Spinal cord (tissue), 10 donors: ENCODE data around the gene C2CD2. TPM values are rescaled to one million over a fixed set of nuclear protein-coding genes. Genes with fewer than 3 reads are reported as not detected.

Experiments used
- DNase-seq, 6 donors: peaks; one replicate each; pipeline versions ENCODE4 v3.0.0 to v3.0.0-alpha.2; 2013 to 2015; ENCODE audit warnings: low spot score in 6 of 6, low read depth in 4 of 6
- H3K27ac ChIP-seq: one replicate; pipeline ENCODE4 v1.5.1; 2013; ENCODE audit warnings: low read depth, low read length, control low read depth
- H3K27me3 ChIP-seq: one replicate; pipeline ENCODE4 v1.6.1; 2013; ENCODE audit warnings: low read length; ENCODE audit not compliant: control insufficient read depth, insufficient read depth
- H3K36me3 ChIP-seq: one replicate; pipeline ENCODE4 v1.6.1; 2013; ENCODE audit warnings: low read length; ENCODE audit not compliant: control insufficient read depth, insufficient read depth
- H3K4me1 ChIP-seq: one replicate; pipeline ENCODE4 v1.6.1; 2013; ENCODE audit warnings: low read length; ENCODE audit not compliant: control insufficient read depth, insufficient read depth
- H3K4me3 ChIP-seq: one replicate; pipeline ENCODE4 v1.5.1; 2013; ENCODE audit warnings: low read depth, low read length, control low read depth
- H3K9me3 ChIP-seq: one replicate; pipeline ENCODE4 v1.6.1; 2013; ENCODE audit warnings: low read length; ENCODE audit not compliant: control insufficient read depth, insufficient read depth
- WGBS: methylation state at CpG from one replicate; pipeline ENCODE4 v1.1.5; 2013; ENCODE audit warnings: missing lambda C conversion rate; ENCODE audit not compliant: insufficient coverage; 5-methylcytosine and 5-hydroxymethylcytosine counted together
- polyA plus RNA-seq, 2 donors: library from polyadenylated mRNA; unstranded; fragments of 120-200 nt; gene quantifications; one replicate each; pipeline ENCODE4 v1.2.1, GENCODE V29; 2013; ENCODE audit not compliant: insufficient read length in 2 of 2
- small RNA-seq: library from RNA; depleted of rRNA; stranded (forward); fragments of <200 nt; gene quantifications from one replicate; pipeline ENCODE3, GENCODE V24; 2014; ENCODE audit warnings: low replicate concordance
- total RNA-seq, 2 donors: library from RNA; depleted of rRNA in 1 of 2; stranded (reverse); fragments of 120-200 nt in 1 of 2; fragments of >200 nt in 1 of 2; gene quantifications; one replicate each; pipeline versions ENCODE4 v1.2.3 to v1.2.4, GENCODE V29; 2013 to 2014
- donor health status: healthy.

C2CD2 gene
- total and polyA plus RNA-seq, 4 donors, result 19.1 to 27.8 (median 21.3) TPM

GRCh38 chr21:41836166-41837015, 117.4 kb downstream of the C2CD2 start:
- no peak overlapping the region for H3K27ac ChIP-seq
- DNase-seq, result peak in 1 of 6 donors; percentile 3
- H3K27me3 ChIP-seq, result no peaks in the 10 kb centered on the region
- H3K4me1 ChIP-seq, result no peaks in the 10 kb centered on the region
- peaks cover 65% of the 10 kb centered on the region for H3K36me3 ChIP-seq
- 90% methylated on average over 25 of the region's 32 CpGs for WGBS
- no peak overlapping the region for H3K4me3 ChIP-seq
- H3K9me3 ChIP-seq, result peaks cover 5% of the 10 kb centered on the region

GRCh38 chr21:41835711-41836154, 118.1 kb downstream of the C2CD2 start:
- H3K4me3 ChIP-seq, result no peak overlapping the region
- H3K9me3 ChIP-seq, result no peaks in the 10 kb centered on the region
- WGBS, result 65% methylated on average over 7 of the region's 10 CpGs
- peaks cover 71% of the 10 kb centered on the region for H3K36me3 ChIP-seq
- no peaks in the 10 kb centered on the region for H3K4me1 ChIP-seq
- no peaks in the 10 kb centered on the region for H3K27me3 ChIP-seq
- DNase-seq, result no peak
- no peak overlapping the region for H3K27ac ChIP-seq

Small RNA genes within 50 kb of the gene (small RNA-seq; reads per million reads assigned to genes)
- not detected for gene RF00334

Other genes with a start within 250 kb of the C2CD2 start
- under 1 TPM; 0.10 to 0.11 TPM for gene RIPK4, start 187.0 kb downstream of the C2CD2 start, total RNA-seq
- under 1 TPM in 1 of 2 donors, not detected in 1; 0.11 TPM for gene RIPK4, start 187.0 kb downstream of the C2CD2 start, polyA plus RNA-seq
- 1 to 10 TPM; 4.1 to 5.8 TPM for gene PRDM15, start 74.7 kb downstream of the C2CD2 start, total RNA-seq
- 1 to 10 TPM; 6.7 to 7.1 TPM for gene PRDM15, start 74.7 kb downstream of the C2CD2 start, polyA plus RNA-seq
- 10 to 100 TPM in 1 of 2 donors, 1 to 10 TPM in 1; 9.8 to 14.6 TPM for gene ZBTB21, start 56.3 kb upstream of the C2CD2 start, total RNA-seq
- gene ZBTB21, start 56.3 kb upstream of the C2CD2 start, polyA plus RNA-seq, result 10 to 100 TPM in 1 of 2 donors, 1 to 10 TPM in 1; 7.3 to 11.0 TPM
- gene UMODL1, start 117.3 kb upstream of the C2CD2 start, total RNA-seq, result under 1 TPM in 1 of 2 donors, not detected in 1; 0.11 TPM
- gene UMODL1, start 117.3 kb upstream of the C2CD2 start, polyA plus RNA-seq, result under 1 TPM; 0.17 to 0.21 TPM